Measurements from ENCODE around the gene ITPK1.
"Not testable (repeated sequence)": the region's sequence is repeated elsewhere in the genome, so short reads cannot be mapped to it uniquely, and the experiment has no call there.

ITPK1 gene

GRCh38 chr14:93105856-93106255 is 9.9 kb downstream of the ITPK1 start:
- DNase-seq (ENCODE audit: low read depth in 1 of 2, low spot score in 1 of 2) = not testable (repeated sequence)

- DNase-seq (ENCODE audit: low read depth in 1 of 2, low spot score in 1 of 2) = no peak
These were observed 10.4 kb downstream of the ITPK1 start for GRCh38 chr14:93105362-93105761.

- no peak for DNase-seq (ENCODE audit: low read depth in 1 of 2, low spot score in 1 of 2)
These were observed 10.8 kb downstream of the ITPK1 start for GRCh38 chr14:93104961-93105360.

- DNase-seq (ENCODE audit: low read depth in 1 of 2, low spot score in 1 of 2) = peak; percentile 11 to 27
These were observed 12.2 kb downstream of the ITPK1 start for GRCh38 chr14:93103392-93104080.

GRCh38 chr14:93102141-93102540 is 13.6 kb downstream of the ITPK1 start:
- no peak for DNase-seq (ENCODE audit: low read depth in 1 of 2, low spot score in 1 of 2)

GRCh38 chr14:93101181-93101580 is 14.5 kb downstream of the ITPK1 start:
- DNase-seq (ENCODE audit: low read depth in 1 of 2, low spot score in 1 of 2) = no peak

- no peak for DNase-seq (ENCODE audit: low read depth in 1 of 2, low spot score in 1 of 2)
These were observed 15.2 kb downstream of the ITPK1 start for GRCh38 chr14:93100570-93100969.

GRCh38 chr14:93100100-93100499 is 15.6 kb downstream of the ITPK1 start:
- DNase-seq (ENCODE audit: low read depth in 1 of 2, low spot score in 1 of 2) = no peak

- no peak for DNase-seq (ENCODE audit: low read depth in 1 of 2, low spot score in 1 of 2)
These were observed 16.1 kb downstream of the ITPK1 start for GRCh38 chr14:93099643-93100042.

- DNase-seq (ENCODE audit: low read depth in 1 of 2, low spot score in 1 of 2) = no peak
These were observed 16.5 kb downstream of the ITPK1 start for GRCh38 chr14:93099196-93099595.

- no peak for DNase-seq (ENCODE audit: low read depth in 1 of 2, low spot score in 1 of 2)
These were observed 18.9 kb downstream of the ITPK1 start for GRCh38 chr14:93096691-93097322.

- DNase-seq (ENCODE audit: low read depth in 1 of 2, low spot score in 1 of 2) = no peak
These were observed 19.8 kb downstream of the ITPK1 start for GRCh38 chr14:93095742-93096510.

GRCh38 chr14:93094121-93094918 is 21.4 kb downstream of the ITPK1 start:
- DNase-seq (ENCODE audit: low read depth in 1 of 2, low spot score in 1 of 2) = no peak

- no peak for DNase-seq (ENCODE audit: low read depth in 1 of 2, low spot score in 1 of 2)
These were observed 22.8 kb downstream of the ITPK1 start for GRCh38 chr14:93092606-93093556.

GRCh38 chr14:93091666-93092065 is 24.1 kb downstream of the ITPK1 start:
- no peak for DNase-seq (ENCODE audit: low read depth in 1 of 2, low spot score in 1 of 2)

- DNase-seq (ENCODE audit: low read depth in 1 of 2, low spot score in 1 of 2) = no peak
These were observed 24.7 kb downstream of the ITPK1 start for GRCh38 chr14:93090826-93091555.

GRCh38 chr14:93089521-93090269 is 26.0 kb downstream of the ITPK1 start:
- no peak for DNase-seq (ENCODE audit: low read depth in 1 of 2, low spot score in 1 of 2)

- DNase-seq (ENCODE audit: low read depth in 1 of 2, low spot score in 1 of 2) = no peak
These were observed 29.2 kb downstream of the ITPK1 start for GRCh38 chr14:93086441-93087055.

All from activated T-helper 1 cell treated with anti-CD3 and anti-CD28 coated beads, Interleukin-2, amount 50 U/mL, for 16 hours (primary cell).